Activated T-cell treated with anti-CD3 and anti-CD28 coated beads, Interleukin-2, amount 50 U/mL, for 1 hour (primary cell): ENCODE measurements around the gene MTHFD1.

Experiments used
- DNase-seq: peaks from one replicate; pipeline ENCODE4 v3.0.0-alpha.2; 2020

MTHFD1 gene

DNA sequence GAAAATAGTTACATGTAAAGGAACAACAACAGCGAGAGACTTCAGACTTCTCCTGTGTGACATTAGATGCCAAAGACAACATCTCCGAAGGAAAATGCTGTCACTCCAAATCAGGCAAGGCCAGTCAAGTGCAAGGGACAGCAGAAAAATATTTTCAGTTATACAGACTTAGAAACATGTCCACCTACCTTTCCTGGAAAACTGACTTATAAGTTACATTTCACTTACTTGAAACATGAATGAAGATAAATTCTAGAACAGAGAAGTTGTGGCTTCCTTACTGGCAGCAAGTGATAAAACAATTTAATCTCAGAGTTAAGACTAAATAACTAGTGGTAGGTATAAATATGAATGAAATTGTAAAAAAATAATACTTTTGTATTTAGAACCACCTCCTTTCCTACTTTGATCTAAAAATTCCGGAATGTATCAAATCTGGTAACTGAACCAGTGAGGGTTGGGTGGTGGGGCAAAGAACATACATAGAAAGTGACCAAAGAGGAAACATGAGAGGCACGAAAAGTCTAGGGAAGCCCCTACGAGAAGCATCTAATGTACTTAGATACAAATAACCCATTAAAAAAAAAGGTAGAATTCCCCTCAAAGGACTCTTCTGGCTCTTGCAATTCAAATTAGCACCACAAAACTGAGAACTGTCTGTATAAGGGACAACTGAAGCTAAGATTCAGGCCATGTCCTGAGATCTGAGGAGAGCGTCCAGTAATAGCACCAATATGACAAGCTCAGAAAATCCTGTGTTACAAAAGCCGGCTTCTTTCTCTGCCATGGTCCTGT is 21.2 kb downstream of the MTHFD1 start:
- no peak for DNase-seq

DNA sequence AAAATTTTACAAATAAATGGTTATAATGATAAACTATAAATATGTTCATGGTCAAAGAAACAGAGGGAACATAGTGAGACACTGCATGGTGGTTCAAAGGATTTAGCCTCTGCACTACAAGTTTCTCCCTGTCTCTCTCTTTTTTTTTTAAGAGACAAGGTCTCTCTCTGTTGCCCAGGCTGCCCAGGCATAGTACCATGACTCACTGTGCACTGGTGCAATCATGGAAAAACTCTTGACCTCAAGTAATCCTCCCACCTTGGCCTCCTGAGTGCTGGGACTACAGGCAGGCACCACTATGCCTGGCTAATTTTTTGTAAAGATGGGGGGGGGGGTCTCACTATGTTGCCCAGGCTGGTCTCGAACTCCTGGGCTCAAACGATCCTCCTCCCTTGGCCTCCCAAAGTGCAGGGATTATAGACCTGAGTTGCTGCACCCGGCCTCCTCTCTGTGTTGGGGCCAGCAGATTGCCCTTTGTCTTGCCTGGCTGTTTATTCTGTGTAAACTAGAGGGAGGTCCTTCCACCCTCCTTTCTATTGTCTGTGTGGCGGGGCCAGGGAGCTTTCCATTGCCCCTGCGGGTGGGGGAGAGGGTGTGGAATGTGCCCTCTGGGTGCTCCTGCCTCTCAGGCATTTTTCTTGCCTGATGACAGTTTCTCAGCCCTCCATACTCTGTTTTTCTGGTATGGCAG is 22.1 kb downstream of the MTHFD1 start:
- no peak for DNase-seq

DNA sequence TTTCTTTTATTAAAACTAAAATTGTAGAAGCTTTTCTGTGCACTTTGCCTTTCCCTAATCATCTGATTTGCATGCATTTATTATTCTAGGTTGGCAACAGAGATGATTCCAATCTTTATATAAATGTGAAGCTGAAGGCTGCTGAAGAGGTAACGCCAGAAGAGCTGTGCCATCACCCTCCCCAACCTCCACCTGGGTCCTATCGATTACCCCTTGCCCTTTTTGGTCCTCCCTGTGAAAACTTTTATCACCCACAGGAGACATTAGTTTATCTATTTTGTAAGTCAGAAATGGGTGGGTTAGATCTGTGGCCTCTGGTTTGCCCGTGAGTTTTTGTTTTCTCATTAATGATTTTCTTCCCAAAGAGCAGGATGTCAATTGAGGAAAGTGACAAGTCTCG is 22.8 kb downstream of the MTHFD1 start:
- DNase-seq, result no peak

DNA sequence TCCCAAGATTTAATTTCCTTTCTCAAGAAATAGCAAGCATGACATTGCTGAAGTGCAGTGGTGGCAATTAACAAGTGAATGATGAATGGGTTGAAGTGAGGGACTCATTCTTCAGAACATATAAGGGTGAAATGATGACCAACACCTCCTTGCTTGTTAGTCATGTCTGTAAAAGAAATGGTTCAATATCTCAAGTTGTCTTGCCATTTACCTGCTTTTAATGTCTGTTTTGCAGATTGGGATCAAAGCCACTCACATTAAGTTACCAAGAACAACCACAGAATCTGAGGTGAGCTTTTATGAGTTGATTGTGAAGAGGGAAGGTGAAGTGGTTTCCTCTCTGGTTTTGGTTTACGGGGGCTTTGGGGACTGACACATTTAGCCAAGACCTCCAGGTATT is 24.1 kb downstream of the MTHFD1 start:
- no peak for DNase-seq

DNA sequence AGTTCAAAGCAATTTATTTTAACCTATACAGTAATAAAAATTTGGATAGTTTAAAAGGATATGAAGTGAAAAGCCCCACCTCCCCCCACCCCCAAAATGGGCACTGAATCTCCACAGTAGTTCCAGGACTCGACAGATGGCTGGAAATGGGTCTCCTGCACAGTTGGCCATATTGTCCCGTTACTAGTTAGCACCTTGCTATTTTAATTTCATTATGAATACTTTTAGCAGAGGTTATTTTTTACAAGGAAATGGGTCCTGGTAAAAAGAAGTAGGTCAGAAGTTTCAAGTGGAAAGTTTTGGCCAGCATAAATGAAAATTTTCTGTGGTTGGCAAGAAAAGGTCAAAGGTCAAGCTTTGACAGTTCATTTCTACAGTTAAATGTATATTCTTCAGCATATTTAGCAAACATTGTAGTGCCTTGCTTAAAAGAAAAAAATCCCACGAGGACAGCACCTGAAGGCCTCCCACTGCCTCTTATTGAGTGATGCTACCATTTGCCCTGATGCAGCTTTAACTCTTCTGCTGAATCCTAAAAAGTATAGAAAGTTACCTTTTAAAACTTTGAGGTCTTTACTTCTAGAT is 28.3 kb downstream of the MTHFD1 start:
- DNase-seq, result no peak

DNA sequence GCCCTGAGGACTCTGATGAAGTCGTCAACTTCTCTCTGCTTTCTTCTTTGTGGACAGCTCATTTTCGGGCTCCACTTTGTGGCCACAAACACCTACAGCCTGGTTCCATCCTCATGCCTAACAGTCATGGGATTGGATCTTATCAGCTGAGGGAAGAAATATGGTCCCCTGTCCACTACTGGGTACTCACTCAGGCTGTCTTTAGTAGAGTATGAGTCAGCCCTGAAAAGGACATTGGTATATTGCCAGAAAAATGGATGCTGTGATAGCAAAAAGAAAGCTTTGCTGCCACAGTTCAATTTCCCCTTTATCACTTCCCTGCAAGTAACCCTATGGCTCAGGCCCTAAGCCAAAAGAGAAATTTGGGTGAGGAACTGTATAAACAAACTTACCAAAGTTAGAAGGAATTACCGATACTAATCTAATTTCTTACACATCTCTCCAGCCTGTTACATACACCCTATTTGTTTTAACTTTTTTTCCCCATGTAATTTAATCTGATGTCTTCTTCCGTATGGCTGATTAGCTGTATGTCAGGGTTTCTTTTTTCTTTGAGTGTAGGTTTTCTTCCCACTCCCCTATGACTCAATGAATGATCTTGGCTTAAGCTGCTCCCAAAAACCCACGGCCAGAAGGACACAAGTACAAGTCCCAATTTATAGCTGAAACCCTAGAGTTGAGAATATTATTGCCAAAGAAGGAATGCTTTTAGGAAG is 29.1 kb downstream of the MTHFD1 start:
- no peak for DNase-seq

DNA sequence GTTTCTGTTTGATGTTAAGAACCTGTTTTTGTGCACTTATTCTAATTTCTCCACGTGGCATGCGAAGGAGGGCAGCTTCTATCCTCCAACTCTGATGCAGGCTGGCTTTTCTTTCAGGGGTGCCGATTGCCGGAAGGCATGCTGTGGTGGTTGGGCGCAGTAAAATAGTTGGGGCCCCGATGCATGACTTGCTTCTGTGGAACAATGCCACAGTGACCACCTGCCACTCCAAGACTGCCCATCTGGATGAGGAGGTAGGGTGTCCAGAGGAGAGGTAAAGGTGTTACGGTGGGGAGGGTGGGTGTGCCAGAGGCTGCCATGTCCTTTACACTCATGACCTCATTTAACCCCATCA is 29.6 kb downstream of the MTHFD1 start:
- no peak for DNase-seq

DNA sequence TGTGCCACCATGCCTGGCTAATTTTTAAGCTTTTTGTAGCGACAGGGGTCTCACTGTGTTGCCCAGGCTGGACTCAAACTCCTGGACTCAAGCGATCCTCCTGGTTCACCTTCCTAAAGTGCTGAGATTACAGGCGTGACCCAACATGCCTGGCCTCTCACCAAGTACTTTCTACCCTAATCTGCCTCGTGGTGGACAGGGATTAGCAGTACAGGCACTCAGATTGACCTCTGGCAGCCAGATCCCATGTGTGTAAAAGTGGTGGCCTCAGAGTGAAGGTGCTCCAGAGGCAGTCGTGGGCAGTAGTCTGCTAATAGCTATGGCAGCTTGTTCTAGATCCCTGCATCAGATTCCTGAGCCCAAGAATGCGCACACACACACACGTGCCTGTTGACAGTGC is 30.9 kb downstream of the MTHFD1 start:
- no peak for DNase-seq

DNA sequence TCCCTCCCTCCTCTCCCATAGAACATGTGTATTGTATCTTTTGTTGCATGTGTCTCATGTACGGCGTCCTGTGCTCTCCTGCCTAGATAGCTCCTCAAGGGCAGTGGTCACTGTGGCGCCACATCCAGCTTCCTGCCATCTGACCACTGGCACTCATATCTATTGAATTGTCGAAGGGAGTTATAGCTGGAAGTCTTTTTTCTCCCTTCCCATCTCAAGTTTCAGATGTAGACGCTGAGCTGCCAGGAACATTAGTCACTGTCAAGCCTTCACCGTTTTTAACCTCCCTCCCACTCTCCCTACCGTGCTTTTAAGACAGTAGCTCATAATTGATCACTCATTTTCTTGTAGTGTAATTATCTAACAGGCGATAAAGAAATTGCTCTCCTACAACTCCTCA is 33.0 kb downstream of the MTHFD1 start:
- no peak for DNase-seq

DNA sequence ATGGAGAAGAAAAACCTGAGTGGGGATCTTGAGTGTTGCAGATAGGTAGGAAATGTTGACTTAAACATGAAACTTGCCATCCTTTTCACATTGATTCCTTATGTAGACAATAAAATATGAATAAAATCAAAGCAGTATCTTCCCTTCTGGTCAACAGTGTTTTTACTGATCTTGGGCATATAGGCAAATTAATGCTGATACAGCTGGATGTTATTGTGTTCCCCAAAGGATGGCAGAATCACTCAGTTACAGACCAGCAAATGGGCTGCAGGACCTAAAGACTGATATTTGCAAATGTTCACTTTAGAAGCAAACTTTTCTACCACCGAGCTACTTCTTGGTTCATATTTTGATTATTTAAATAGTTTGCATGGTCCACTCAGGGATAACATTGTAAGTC is 33.9 kb downstream of the MTHFD1 start:
- DNase-seq, result no peak

DNA sequence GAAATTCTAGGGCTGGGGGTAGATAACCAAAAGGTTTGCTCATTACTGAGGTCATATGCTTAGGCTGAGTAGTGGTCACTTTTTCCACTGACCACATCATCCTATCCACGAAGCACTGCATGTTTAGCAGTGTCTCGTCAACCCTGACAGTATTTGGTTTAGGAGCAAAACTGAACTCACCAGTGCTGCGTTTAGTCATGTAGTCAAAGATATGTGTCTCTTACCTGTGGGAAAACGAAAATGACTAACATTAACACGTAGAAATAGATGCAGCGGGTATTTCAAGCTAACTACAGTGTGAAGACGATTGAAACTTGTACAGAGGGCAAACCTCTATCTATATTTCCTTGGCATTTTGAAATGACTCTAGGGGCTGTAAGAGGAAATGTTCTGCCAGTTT is 34.6 kb downstream of the MTHFD1 start:
- no peak for DNase-seq

DNA sequence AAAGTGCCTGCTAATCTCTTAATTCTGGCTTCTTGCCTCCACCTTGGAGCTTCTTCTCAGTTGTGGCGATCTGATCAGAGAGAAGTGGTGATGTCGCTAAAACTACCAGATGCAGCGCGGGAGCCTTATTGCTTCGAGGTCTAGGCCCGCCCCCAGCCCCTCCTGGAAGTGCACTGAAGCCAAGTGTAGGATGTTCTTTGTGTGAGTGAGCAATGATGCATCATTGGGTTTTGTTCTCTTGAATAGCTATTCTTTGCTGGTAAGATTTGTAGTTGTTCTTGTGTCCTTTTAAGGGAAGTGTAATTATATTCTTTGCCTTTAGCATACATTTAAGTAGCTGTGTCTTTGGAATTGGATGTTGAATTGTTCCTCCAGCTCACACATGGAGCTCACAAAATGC is 35.8 kb downstream of the MTHFD1 start:
- no peak for DNase-seq

DNA sequence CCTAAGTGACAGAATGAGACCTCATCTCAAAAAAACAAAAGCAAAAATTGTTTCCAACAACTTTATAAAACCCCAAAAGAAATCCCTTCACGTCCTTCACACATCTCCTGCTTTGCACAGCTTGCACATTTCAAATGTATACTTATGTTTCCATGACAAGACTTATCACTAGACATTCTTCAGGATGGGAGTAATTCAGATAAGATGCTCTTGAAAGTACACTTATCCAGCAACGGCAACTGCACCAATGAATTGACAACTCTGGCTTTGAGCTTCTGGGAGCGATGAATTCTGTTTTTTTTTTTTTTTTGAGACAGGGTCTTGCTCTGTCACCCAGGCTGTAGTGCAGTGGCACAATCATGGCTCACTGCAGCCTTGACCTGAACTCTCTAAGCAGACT is 46.4 kb downstream of the MTHFD1 start:
- no peak for DNase-seq

DNA sequence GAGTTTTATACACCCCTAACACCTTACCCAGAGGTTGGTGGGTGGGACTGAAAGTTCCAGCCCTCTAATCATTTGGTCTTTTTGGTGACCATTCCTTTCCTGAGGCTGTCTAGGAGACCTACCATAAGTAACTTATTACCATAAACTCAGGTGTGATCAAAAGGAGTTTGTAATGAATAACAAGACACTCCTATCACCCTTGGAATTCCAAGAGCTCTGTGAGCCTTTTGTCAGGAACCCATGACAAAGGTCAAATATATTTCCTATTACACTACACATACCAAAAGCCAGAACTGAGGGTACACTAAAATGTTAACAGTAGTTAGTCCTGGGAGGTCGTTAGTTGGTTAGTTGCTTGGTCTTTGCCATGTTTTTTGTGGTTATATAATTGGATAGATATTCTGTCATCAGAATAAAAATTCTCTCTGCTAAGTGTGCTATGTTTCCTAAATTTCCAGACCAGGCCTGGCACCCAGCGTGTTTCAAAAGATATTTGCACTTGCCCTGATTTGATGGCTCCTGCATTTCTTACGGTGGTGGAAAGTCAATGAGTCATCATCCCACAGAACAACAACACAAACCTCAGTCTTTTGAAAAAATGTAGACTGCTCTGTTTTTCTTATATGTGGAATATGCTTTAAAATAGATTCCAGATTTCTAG is 50.2 kb downstream of the MTHFD1 start:
- DNase-seq, result no peak

DNA sequence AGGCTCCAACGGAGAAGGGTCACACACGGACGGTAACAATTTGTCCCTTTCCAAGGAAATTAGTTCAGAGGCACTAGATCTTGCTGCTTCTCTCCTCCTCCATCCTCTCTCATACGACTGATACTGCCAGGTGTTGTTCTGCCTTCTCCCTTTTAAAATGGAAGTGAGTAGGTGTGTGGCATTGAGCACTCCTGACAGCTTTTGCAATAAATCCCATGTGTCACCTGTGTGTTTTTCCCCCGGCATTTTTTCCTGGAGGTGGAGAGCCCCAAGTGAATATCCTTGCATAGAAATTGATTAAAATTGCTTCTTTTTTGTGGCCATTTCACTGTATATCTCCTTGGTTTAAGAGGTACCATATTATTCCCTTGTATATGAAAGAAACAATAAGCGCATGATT is 51.0 kb downstream of the MTHFD1 start:
- DNase-seq, result no peak

DNA sequence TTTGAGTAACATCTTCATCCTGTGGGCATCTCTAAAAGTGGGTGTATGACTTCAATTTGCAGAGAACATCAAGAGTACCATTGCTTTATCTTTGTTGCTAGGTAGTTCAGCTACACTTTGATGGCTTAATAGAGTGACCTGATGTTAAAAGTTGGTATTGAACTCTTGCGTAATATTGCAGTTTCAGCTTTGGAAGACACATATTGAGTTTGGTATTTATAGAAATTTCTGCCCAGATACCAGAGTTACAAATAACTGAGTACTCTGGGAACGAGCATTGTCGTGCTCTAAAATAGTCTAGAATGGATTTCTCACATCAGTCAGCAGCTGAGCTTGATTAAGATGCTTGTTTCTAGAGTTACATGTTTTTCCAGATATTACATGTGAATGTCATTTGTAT is 52.3 kb downstream of the MTHFD1 start:
- DNase-seq, result no peak

DNA sequence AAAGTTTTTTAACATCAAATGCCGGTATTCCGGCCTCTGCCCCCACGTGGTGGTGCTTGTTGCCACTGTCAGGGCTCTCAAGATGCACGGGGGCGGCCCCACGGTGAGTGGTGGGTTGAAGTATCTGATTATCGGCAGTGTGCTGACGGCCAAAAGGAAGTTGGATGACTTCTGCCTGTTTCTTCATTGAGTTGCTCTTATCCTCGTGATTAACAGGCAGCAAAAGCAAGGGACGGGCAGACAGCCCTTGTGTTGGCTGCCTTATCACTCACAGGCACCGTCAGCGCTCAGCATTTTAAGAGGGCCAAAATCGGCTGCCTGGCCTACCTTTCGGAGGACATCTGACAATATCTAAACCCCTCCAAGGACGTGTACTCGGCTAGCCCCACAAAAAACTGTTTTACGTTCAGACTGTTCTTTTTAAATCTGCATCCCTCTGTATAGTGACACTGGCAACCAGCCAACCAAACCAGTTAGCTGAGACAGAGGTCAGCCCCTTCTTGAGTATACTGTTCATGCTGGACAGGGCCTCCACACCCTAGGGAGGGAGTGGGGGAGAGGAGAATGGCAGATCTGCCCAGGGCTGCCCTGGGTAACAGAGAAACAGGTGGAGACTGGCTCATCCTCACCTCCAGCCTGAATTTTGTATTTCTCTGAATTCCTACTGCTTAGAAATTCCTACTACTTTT is 54.3 kb downstream of the MTHFD1 start:
- no peak for DNase-seq

DNA sequence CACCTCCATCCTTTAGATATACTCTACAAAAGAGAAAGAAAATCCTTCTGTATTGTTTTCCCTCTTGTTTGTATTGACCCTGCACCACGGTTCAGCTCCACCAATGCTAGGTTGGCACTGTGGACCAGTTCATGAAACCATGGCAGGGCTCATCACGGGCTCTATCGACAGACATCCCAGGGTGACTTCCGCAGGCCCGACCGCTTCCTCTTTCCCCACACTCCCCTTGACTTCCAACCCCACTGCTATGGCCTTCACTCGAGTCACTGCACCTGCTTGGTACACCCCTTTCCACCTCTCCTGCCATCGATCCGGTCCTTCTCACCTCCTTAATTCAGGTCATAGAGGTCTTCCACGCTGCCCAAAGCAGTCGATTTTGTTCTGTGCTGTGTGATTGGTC is 56.0 kb downstream of the MTHFD1 start:
- no peak for DNase-seq

DNA sequence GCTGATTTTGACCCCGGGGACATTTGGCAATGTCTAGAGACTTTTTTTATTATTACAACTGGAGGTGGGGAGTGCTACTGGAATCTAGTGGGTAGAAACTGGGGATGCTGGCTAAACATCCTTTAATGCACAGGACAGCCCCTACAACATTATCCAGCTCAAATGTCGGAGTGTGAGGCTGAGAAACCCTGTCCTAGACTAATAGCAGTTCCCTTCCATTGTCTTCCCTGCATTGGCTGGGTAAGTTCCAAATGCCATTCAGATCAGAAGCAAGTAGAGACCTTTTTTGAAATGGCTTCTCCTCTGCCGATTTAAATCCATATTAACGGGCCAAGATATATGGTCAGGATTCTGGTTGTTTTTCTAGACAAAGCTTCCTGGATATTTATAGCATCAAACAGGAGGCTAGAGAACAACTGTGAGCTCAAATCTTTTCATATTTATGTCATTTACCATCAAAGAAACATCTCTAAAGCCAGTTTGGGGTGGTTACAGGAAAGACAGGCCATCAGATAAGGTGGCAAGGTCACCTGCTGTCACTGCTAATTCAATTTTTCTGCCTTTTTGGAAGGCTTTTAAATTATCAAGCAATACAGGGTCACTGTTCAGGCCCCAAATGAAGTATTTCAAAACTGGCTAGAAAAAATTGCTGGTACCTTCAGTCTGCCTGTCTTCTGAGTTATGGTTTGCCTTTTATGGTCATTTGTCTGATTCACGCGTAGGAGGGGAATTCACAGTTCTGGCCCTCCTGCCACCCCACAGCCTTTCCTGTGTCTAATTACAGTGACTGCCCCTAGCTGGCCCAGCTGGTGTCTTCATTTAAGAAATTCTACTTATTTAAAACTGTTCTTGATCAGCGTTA is 57.1 kb downstream of the MTHFD1 start:
- DNase-seq, result no peak

DNA sequence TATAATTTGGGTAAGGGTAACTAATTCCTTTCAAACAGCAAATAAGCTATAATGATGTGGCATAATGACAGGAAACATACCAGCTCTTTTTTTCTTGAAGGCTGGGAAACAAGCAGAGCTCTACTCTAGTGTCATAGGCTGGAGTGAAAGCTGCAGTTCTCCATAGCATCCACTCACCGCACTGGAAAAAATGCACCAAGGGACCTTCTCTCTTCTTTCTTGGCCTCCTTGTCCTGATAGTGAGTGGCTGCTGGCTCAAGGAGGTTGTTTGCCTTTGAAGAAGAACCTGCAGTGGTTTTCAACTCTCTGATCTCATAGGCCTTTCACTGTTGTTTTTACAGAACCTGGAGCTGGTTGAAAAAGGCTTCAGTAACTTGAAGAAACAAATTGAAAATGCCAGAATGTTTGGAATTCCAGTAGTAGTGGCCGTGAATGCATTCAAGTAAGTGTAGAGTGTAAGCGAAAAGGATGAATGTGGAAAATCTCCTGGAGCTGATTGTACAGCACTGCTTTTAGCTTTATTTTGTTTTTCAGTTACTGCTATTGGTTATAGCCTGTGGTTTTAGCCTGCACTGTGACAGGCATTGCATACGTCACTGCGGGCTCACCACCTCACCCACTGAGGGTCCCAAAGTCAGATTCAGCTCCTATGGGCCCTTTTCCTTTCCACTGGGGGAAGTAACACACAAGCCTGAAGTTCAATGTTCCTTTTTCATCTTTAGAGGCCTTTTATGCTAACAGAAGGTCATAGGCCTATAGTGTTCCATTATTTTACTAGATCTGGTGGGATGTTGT is 59.9 kb downstream of the MTHFD1 start:
- DNase-seq, result no peak

DNA sequence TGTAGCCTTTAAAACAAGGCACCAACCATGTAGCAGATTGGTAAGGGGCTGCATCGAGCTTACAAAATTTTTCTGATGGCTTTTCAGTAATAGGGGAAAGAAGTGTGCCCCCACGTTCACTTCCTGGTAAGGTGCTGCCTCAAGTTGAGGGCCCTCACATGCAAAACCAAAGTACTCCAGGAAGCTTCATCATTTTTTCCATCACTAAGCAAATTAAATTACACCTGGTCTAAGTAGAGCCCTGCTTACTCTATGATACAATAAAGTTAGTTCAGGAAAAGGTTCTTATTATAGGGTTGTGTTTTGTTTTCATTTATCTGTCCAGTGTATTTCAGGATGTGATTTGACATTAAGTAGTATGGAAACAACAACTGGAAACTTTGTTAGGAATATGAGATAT is 62.1 kb downstream of the MTHFD1 start:
- DNase-seq, result no peak
